ENCODE results near the gene MALRD1.

GRCh38 chr10:19556666-19557065 lies 508.1 kb downstream of the MALRD1 start:
- TF ChIP-seq, protein P1, sequence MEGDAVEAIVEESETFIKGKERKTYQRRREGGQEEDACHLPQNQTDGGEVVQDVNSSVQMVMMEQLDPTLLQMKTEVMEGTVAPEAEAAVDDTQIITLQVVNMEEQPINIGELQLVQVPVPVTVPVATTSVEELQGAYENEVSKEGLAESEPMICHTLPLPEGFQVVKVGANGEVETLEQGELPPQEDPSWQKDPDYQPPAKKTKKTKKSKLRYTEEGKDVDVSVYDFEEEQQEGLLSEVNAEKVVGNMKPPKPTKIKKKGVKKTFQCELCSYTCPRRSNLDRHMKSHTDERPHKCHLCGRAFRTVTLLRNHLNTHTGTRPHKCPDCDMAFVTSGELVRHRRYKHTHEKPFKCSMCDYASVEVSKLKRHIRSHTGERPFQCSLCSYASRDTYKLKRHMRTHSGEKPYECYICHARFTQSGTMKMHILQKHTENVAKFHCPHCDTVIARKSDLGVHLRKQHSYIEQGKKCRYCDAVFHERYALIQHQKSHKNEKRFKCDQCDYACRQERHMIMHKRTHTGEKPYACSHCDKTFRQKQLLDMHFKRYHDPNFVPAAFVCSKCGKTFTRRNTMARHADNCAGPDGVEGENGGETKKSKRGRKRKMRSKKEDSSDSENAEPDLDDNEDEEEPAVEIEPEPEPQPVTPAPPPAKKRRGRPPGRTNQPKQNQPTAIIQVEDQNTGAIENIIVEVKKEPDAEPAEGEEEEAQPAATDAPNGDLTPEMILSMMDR (IDR thresholded peaks at IDR 0.05) = no peak
- TF ChIP-seq JUN (CRISPR knock-in tag; IDR thresholded peaks at IDR 0.05) (no peak), STAT6 (CRISPR knock-in tag; conservative IDR thresholded peaks at IDR 0.05; ENCODE audit: low read depth) (no peak), MXD4 (CRISPR knock-in tag; IDR thresholded peaks at IDR 0.05; ENCODE audit: borderline replicate concordance) (no peak), IRF1 (CRISPR knock-in tag; IDR thresholded peaks at IDR 0.05) (no peak), TEAD4 (CRISPR knock-in tag; IDR thresholded peaks at IDR 0.05) (no peak), ESRRA (CRISPR knock-in tag; IDR thresholded peaks at IDR 0.05; ENCODE audit: borderline replicate concordance) (no peak), MAX (CRISPR knock-in tag; IDR thresholded peaks at IDR 0.05) (no peak), JAZF1 (CRISPR knock-in tag; IDR thresholded peaks at IDR 0.05) (no peak), ZMAT4 (CRISPR knock-in tag; IDR thresholded peaks at IDR 0.05) (no peak), CBFB (CRISPR knock-in tag; IDR thresholded peaks at IDR 0.05; ENCODE audit: low read depth) (no peak), ETV6 (CRISPR knock-in tag; IDR thresholded peaks at IDR 0.05) (no peak)
